GM12875 (cell line): Measurements from ENCODE around the gene AP2A2.

Source experiments
- H3K4me3 ChIP-seq: one replicate; pipeline ENCODE4 v1.5.1; 2011; ENCODE audit warnings: low read depth, low read length, control low read depth
- CTCF ChIP-seq: IDR thresholded peaks from 2 replicates; pipeline ENCODE4 v1.5.1; 2011; ENCODE audit warnings: low read depth, mild to moderate bottlenecking, control low read depth, inconsistent platforms, low read length, moderate library complexity, borderline replicate concordance; ENCODE audit not compliant: insufficient read depth

The AP2A2 gene

GRCh38 chr11:976431-977160, 50.9 kb downstream of the AP2A2 start:
- TF ChIP-seq CTCF, result no peak
- no peak overlapping the region for H3K4me3 ChIP-seq

- no peak overlapping the region for H3K4me3 ChIP-seq
- TF ChIP-seq CTCF, result no peak
Measured at GRCh38 chr11:977830-978720, 52.4 kb downstream of the AP2A2 start.

- no peak overlapping the region for H3K4me3 ChIP-seq
- TF ChIP-seq CTCF, result no peak
Measured at GRCh38 chr11:978781-979180, 53.1 kb downstream of the AP2A2 start.

- no peak overlapping the region for H3K4me3 ChIP-seq
- TF ChIP-seq CTCF, result no peak
Measured at GRCh38 chr11:980438-981357, 55.0 kb downstream of the AP2A2 start.

GRCh38 chr11:981764-982163, 56.1 kb downstream of the AP2A2 start:
- no peak for TF ChIP-seq CTCF
- H3K4me3 ChIP-seq, result no peak overlapping the region

GRCh38 chr11:984546-984945, 58.9 kb downstream of the AP2A2 start:
- no peak overlapping the region for H3K4me3 ChIP-seq
- no peak for TF ChIP-seq CTCF
